Hippocampal formation (tissue), 2 donors: ENCODE measurements around the gene LEFTY1.

Source experiments
- DNase-seq, 2 donors: peaks; one replicate each; lab custom pipeline; 2025; lab: John Stamatoyannopoulos, UW

The LEFTY1 gene

DNA sequence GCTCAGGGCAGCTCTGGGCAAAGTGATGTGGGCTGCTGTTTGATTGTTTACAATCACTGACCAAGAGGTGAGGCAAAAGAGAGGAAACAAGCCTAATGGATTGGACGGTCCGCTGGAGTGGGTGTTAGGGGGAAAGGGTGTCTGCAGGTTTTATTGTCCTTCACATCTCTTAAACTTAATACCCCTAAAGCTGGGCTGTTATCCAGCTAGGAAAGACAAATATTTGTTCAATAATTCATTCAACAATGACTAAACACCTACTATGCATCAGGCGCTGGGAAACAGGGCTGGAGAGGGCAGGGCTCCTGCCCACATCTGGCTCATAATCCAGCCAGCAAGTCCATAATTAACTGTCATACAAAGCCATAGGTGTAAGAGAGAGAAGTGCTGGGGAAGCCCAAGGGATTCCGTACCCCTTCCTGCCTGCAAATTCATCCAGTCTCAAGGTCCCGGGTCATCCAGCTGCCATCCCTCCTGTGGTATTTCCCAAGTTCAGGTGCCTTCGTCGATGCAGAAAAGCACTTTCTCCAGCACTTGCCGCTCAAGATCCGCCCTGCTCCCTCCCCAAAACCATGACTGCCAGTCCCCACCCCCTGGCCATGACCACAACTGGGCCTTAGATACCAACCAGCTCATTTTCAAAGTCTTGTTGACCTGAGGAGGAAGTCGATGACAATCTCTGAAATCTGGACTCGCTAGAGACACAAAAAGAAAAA lies 17.4 kb downstream of the LEFTY1 start:
- DNase-seq, result no peak

DNA sequence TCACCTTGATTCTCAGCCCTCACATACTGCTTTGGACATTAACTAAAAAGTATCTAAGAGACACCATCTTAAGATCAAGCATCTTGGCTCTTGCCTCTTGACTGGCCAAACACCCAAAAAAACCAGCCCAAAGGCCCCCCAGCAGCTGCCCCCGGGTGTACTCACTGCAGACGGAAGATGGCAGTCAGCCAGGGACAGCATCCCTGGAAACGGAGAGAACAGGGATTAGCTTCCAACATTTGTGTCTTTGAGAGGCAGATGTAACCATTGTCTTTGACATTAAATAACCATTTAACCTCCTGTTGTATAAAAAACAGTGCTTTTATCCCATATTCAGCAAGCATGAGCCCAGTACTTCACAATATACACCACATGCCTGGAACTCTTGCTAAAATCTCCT lies 18.0 kb downstream of the LEFTY1 start:
- DNase-seq, result no peak

DNA sequence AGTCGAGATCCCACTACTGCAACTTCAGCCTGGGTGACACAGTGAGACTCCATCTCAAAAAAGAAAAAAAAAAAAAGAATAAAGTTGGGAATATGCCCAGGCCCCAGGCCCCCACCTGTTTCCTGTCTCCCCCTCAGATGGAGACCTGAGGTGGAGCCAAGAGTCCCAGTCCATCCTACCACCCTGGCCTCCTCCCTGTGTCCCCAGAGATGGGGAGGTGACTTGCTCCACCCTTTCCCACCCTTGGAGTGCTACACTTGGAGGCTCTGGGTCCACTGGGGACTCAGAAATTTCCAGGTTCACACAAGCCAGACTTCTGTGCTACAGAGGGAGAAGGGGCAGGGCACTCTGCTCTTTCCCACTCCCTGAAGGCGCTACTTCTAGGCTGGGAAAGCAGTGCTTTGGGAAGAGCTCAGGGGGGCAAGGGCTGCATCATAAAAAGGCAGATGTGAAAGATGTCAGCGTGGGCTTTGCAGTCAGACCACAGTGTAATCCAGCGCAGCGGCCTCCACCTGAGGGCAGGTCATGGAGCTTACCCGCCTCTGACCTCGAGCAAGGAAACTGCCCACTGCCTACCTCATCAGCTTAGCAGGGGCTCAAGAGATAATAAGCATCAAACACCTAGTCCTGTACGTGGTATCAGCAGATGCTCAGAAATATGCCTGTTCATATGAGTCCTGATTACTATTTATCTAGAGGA lies 20.2 kb downstream of the LEFTY1 start:
- no peak for DNase-seq

DNA sequence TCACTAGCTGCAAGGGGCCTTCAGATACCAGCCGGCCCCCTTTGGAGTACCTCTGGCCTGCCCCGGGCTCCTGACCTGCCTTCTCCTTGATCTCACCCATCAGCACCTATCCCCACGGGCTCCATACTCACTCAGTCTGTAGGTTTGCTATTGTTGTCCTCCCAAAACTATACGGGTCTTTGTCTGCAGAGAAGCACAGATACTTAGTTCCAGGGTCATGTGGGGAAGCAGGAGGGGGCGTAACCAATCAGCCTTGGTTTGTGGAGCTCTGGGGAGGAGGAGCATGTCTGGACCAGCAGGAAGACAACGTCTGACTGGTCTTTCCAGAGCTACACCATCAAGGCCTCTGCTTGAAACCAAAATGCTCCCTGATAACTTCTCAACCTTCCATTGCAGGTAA lies 22.0 kb downstream of the LEFTY1 start:
- DNase-seq, result no peak

DNA sequence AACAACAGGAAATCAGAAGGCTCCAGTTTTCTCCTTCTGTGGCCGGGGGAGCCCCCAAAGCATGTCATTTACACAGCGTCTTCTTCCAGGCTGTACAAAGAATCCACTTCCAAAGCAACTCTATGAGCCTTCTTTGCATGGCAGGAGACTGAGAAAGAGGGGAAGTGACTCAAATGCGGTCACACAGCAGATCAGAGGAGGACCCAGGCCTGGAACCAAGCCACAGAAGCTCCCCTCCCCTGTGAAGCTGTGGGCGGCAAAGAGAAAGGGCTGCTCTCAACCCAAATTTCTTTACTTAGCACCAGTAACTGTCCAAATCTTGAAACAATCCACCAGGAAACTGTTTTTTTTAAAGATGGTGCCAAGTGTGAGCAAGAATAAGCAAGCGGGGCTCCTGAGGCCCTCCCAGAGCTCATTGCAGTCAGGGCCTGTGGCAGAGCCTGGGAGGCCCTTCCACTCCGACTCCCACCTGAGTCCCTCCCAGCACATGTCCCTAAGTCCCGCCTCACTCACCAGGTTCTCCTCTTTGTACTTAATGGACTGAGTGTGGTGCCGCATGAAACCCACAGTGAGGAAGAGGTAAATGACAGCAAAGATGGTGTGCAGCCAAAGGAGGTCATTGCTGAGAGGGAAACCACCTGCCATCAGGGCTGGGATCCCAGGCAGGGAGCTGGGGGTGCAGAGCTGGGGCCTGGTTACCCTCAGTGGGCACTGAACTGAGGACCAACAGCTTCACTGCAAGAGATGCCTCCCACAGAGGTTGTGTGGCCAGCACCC lies 22.7 kb downstream of the LEFTY1 start:
- DNase-seq, result no peak

DNA sequence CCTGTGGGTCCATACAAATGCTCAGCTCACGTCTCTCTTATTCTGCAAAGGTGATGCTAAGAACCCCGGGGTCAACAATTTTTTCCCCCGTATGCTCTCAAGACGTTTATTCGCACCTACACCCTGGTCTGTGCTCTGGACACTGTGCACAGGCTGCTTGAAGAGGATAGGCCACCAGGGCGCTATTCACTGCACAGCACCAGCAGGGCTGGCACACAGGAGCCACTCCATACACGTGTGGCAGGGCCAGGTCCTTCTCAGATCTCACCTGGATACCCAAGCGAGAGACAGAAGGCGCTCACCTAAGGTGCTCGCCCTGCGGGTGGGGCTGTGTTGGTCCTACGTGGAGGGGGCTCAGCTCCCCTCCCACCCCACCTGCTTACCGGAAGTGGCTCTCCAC lies 23.4 kb downstream of the LEFTY1 start:
- no peak for DNase-seq

DNA sequence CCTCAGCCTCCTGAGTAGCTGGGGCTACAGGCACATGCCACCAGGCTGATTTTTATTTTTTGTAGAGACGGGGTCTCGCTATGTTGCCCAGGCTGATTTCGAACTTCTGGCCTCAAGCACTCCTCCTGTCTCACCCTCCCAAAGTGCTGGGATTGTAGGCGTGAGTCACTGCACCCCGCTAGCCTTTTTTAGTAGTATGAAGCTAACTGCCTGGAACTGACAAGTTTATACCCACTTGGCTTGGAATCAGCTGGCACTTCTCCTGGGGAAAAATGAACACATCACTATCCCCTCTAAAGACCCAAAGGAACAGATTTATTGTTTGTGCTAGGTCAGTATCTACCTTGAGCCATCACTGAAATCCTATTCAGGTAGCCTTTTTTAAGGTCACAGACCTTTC lies 25.8 kb downstream of the LEFTY1 start:
- DNase-seq, result no peak

DNA sequence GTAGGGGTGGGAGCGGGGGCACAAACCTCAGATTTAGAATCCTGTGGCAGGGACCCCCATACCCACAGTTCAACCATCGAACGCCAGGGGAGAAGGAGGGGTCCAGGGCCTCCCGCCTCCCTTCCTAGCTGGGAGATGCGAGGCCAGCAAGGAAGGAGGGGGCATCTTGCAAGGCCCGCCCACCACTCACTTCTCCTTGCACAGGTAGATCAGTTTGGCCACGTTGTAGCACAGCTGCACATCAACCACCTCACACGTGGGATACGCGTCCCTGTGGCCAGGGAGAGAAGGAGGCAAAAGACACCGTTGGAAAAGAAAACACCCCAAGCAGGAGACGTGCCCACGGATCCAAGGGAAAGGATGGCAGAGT lies 26.4 kb downstream of the LEFTY1 start:
- DNase-seq, result no peak

DNA sequence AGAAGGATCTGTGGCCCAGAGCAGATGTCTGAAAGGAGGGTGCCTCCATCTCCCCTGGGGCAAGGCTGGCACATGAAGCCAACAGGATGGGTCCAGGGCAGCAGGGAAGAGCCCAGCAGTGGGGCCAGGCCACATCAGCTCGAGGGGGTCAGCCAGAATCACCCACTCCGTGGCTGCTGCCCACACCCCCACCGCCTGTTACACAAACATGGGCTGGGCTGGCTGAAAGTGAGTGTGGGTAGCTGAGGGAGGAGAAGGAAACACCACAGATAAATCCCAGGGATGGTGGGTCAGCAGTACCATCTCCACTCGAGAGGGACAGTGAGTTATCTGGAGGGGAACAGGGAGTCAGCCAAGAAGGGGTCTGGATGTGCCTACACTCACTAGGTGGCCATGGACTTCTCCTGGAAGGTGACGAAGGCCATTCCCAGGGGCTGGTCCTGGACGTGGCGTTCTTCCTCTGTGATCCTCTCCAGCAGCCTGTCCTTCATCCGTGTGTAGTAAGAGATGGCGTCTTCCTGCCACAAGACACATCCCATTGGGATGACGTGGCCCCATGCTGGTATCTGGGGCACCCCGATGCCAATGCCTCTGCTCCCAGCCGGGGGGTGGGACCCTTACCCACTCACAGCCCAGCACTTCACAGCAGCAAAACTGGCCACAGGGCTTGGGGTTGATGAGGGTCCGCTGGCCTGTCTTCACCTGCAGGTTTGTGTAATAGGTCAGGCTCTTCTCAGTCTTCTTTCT lies 26.9 kb downstream of the LEFTY1 start:
- no peak for DNase-seq

DNA sequence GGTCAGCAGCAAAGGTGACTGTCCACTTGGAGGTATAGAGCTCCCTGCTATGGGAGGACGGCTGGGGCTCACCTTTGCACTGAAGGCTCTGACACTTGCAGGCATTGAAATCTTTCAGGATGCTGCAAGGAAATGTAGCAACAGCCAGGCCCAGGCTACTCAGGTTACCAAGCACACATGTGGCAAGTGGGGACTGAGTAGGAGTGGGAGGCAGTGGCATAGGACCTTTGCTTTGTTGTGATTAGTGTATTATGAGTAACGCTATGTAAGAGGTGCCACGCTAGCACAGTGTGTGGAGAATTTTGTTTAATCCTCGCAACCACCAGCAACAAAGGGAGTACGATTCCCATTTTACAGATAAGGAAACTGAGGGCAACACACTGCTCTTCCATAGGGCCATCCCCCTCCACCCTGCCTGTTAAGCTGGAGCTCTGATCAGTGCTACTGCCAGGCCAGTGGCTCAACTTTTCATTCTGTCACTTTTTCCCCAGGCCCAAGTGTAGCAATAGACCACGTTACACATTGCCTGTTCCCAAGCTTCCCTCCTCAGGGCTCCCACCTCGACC lies 28.0 kb downstream of the LEFTY1 start:
- DNase-seq, result no peak

DNA sequence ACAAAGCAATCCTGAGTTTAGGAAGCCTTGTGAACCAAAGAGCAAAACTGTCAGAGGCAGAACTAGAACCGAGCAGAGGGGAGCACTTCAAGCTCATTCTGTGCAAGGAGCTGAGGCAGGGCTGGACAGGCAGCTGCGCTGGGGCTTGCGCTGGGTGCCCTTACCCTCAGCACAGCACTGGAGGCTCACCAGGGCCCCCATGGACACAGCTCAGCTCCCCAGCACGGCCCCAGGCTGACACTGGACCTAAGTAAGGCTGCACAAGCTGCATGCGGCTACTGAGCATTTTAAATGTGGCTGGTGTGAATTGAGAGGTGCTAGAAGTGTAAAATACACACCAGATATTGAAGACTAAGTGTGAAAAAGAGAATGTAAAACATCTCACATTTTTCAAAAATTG lies 28.8 kb downstream of the LEFTY1 start:
- DNase-seq, result no peak

DNA sequence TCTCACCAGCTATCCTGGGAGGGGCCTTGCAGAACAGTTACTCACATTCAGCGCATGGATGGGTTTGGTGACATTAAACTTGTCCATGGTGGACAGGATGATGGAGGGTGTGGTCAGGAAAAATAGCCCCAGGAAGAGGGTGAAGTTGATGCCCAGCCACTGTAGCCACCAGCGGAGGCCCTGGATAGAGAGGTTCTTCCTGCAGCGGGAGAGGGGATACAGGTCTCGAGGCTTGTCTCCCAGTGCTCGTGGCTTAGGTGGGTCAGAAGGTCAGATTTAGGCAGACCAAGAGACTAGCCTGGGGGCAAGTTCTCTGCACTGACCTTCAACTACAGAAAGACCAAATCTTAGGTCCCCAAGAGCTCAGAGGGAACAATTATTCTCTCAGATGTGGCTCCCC lies 29.8 kb downstream of the LEFTY1 start:
- no peak for DNase-seq

DNA sequence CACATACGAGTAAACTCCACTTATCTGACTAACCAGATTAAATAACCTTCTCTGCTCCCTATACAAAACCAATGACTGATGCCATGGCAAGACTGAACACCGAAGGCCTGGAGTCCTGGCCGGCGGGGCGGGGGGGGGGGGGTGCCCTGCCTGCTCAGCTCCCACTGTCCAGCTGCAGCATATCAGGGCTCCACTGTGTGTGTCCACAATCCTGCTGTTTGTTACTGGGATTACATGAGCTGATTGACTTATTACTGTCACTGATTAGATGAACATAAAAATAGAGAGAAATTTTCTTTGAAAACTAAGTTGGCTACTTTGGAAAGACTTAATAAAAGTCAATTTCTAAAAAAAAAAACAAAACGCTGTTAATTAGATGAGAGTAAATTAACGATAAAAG lies 31.7 kb downstream of the LEFTY1 start:
- peak; percentile 62 to 69 for DNase-seq

DNA sequence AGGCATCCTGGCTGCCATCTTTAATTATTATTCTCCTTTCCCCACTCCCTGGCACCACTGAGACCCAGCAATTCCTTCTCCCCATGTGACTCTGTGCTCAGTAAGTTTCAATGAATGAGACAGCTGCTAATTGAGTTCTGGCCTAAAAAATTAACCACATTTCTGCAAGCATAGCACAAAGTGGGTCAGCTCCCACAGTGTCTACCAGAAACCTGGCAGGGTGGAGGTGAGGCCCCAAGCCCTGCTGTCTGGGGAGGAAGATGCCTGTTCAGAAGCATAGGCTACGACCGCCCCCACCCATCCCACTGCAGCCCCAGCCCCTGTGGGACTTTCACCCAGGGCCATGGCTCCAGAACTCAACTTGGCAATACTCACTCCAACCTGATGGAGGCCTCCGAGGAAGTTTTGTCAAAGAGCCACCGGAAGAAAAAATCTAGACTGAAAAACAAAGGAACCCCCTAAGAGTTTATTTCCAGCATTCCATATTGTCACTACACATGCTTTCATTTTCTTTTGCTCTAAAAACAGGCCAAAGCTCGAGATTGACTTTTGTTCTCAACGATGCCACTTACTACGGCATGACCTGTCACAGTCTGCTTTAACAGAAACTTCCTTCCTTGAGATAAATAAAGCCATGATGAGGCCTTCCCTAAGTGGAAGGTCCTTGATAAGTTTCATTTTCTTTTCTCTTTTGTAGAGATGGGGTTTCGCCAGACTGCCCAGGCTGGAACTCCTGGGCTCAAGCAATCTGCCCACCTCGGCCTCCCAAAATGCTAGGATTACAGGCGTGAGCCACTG lies 33.2 kb downstream of the LEFTY1 start:
- DNase-seq, result peak in 1 of 2 donors; percentile 59

DNA sequence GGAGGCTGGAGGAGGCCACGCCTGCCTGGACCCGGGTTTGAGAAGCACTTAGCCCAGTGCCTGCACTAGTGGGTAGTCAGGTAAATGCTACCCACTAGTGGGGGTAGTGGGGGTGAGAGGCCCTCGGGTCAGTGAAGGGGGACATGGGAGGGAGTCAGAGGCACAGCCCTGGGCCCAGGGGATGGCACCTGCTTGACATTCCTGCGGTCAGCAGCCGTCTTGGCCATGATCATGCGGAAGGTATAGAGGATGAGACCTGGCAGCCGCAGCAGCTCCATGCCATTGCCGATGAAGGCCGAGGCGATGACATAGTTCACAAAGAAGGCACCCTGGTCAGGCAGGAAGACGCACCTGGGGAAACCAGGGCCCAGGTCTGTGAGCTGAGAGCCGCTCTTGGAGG lies 35.5 kb downstream of the LEFTY1 start:
- no peak for DNase-seq

DNA sequence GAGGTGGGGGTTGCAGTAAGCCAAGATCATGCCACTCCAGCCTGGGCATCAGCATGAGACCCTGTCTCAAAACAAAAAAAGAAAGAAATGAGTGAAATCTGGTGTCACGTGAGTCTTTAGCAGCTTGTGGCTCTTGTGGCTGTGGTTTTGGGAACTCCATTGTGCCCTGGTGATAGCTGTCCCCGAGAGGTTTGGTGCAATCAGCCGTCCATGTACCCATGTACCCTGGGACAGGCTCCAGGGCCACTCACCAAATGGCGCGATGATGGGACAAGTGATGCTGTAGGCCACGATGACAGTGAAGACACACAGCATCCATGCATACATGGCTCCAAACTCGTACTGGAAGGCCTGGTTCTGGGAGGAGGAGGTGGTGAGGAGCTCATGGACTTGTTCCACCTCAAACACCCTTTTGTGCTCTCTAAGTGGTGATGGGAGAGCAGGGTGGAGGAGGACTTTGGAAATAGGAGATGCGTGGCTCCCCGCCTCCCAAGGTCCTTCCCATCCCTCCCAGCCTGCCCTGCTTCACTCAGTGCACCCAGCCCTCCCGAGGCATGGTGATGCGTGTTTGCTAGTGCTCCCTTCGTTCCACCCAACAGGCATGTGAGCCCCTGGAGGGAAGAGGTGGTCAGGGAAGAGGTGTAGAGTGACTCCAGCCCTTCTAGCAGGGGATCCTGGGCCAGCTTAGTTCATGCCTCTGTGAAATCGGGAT lies 36.4 kb downstream of the LEFTY1 start:
- DNase-seq, result no peak

DNA sequence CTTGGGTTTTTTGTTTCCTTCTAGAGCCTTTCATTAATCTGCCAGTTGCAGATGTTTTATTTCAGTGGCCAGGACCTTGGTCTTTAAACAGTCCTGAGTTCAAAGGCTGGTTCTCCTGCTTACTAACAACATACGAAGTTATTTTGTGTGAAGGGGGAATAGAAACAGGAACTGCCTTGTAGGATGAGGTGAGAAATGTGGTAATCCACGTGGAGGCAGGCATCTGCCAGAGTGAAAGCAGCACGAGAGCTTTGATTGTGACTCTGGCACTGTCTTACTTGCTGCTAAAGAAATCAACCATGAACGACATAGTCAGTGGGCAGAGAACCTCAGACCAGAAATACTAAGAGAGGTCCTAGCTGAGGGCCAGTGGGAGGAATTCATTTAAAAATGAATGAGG lies 37.1 kb downstream of the LEFTY1 start:
- no peak for DNase-seq

DNA sequence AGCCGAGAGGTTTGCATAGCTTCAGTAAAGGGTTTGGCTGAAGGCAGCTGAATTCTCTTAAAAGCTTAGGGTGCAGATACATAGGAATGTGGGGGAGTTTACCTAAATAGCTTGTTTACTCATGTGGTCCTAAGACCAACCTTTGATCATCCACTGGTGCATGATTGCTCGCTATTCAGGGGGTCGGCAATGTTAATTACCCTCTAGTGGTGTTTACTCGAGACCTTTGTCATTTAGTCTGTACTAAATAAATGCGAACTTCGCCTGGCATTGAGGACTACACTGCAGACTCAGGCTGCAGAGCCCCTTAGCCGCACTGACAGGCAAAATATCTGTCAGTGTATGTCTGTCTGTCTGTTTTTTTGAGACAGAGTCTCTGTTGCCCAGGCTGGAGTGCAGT lies 38.6 kb downstream of the LEFTY1 start:
- DNase-seq, result no peak

DNA sequence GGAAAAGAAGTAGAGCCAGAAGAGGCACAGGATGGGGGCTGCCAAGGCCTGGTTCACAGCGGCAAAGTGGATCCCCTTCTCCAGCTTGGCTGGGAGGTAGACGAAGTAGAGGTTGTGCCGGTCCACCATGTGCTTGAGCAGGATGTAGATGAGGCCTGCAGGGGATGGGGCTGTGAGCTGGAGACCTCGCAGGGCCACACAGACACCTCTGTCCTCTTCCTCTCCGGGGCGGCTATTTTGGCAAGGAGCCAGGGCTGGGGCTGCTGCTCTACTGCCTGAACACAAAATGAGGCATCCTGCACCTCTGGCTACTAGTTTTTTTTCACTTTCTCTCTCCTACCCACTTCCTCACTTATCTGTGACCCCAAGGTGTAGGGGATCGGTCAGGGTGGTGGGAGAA lies 39.0 kb downstream of the LEFTY1 start:
- DNase-seq, result no peak
